ENCODE results near the gene GPR3. TPM values are rescaled to one million over a fixed set of nuclear protein-coding genes. Genes with fewer than 3 reads are reported as not detected.

GPR3 gene
- total RNA-seq, 1 donor from 2014 or later: 0.16 TPM

- intact Hi-C loops (cut with micrococcal nuclease): no loop called here
- DNase-seq: no peak
- no peaks in the 10 kb centered on the region for H3K36me3 ChIP-seq
- peaks cover 56% of the 10 kb centered on the region for H3K4me1 ChIP-seq
- peaks cover 4% of the 10 kb centered on the region for H3K27me3 ChIP-seq (ENCODE audit: low read depth)
- H3K27ac ChIP-seq (replicated peaks): no peak overlapping the region
- TF ChIP-seq, protein P1, sequence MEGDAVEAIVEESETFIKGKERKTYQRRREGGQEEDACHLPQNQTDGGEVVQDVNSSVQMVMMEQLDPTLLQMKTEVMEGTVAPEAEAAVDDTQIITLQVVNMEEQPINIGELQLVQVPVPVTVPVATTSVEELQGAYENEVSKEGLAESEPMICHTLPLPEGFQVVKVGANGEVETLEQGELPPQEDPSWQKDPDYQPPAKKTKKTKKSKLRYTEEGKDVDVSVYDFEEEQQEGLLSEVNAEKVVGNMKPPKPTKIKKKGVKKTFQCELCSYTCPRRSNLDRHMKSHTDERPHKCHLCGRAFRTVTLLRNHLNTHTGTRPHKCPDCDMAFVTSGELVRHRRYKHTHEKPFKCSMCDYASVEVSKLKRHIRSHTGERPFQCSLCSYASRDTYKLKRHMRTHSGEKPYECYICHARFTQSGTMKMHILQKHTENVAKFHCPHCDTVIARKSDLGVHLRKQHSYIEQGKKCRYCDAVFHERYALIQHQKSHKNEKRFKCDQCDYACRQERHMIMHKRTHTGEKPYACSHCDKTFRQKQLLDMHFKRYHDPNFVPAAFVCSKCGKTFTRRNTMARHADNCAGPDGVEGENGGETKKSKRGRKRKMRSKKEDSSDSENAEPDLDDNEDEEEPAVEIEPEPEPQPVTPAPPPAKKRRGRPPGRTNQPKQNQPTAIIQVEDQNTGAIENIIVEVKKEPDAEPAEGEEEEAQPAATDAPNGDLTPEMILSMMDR (IDR thresholded peaks at IDR 0.05; ENCODE audit: borderline replicate concordance): no peak
- H3K4me3 ChIP-seq: no peak overlapping the region
- no peaks in the 10 kb centered on the region for H3K9me3 ChIP-seq (replicated peaks)
These were observed 12.8 kb upstream of the GPR3 start for GRCh38 chr1:27379564-27380122.

GRCh38 chr1:27380224-27380623 is 12.2 kb upstream of the GPR3 start:
- Histone ChIP-seq H3K4me3 (no peak overlapping the region), H3K36me3 (no peaks in the 10 kb centered on the region), H3K9me3 (replicated peaks) (no peaks in the 10 kb centered on the region), H3K4me1 (peaks cover 53% of the 10 kb centered on the region), H3K27me3 (ENCODE audit: low read depth) (peaks cover 4% of the 10 kb centered on the region), H3K27ac (replicated peaks) (no peak overlapping the region)
- intact Hi-C loops (cut with micrococcal nuclease): no loop called here
- DNase-seq: no peak
- TF ChIP-seq, protein P1 (IDR thresholded peaks at IDR 0.05; ENCODE audit: borderline replicate concordance): no peak

GRCh38 chr1:27380766-27381733 is 11.4 kb upstream of the GPR3 start:
- intact Hi-C loops (cut with micrococcal nuclease): no loop called here
- no peak overlapping the region for H3K4me3 ChIP-seq
- DNase-seq: no peak
- peaks cover 45% of the 10 kb centered on the region for H3K4me1 ChIP-seq
- no peaks in the 10 kb centered on the region for H3K36me3 ChIP-seq
- peaks cover 4% of the 10 kb centered on the region for H3K27me3 ChIP-seq (ENCODE audit: low read depth)
- no peaks in the 10 kb centered on the region for H3K9me3 ChIP-seq (replicated peaks)
- no peak overlapping the region for H3K27ac ChIP-seq (replicated peaks)
- TF ChIP-seq, protein P1 (IDR thresholded peaks at IDR 0.05; ENCODE audit: borderline replicate concordance): no peak

- DNase-seq: no peak
- Histone ChIP-seq H3K27me3 (ENCODE audit: low read depth) (peaks cover 4% of the 10 kb centered on the region), H3K4me3 (no peak overlapping the region), H3K4me1 (peaks cover 33% of the 10 kb centered on the region), H3K36me3 (no peaks in the 10 kb centered on the region), H3K27ac (replicated peaks) (no peak overlapping the region), H3K9me3 (replicated peaks) (no peaks in the 10 kb centered on the region)
- intact Hi-C loops (cut with micrococcal nuclease): no loop called here
- TF ChIP-seq, protein P1 (IDR thresholded peaks at IDR 0.05; ENCODE audit: borderline replicate concordance): no peak
These were observed 10.3 kb upstream of the GPR3 start for GRCh38 chr1:27381969-27382762.

GRCh38 chr1:27383039-27383605 is 9.3 kb upstream of the GPR3 start, which contains the start of gene CD164L2:
CD164L2 (minus strand) TSS chr1:27383333; CDS start chr1:27383239, 94 bp downstream.
- Histone ChIP-seq H3K27me3 (ENCODE audit: low read depth) (peaks cover 4% of the 10 kb centered on the region), H3K9me3 (replicated peaks) (no peaks in the 10 kb centered on the region), H3K27ac (replicated peaks) (no peak within 1 kb of the TSS), H3K4me3 (no peak within 1 kb of the TSS), H3K4me1 (peaks cover 27% of the 10 kb centered on the region), H3K36me3 (no peaks in the 10 kb centered on the region)
- intact Hi-C loops (cut with micrococcal nuclease): no loop called here
- TF ChIP-seq, protein P1 (IDR thresholded peaks at IDR 0.05; ENCODE audit: borderline replicate concordance): no peak
- no peak for DNase-seq
